H54 (cell line): ENCODE results near the gene RDX.
A peak's percentile ranks its signal among the peaks of the same experiment; 100 is the strongest.

Experiments used
- DNase-seq: peaks from one replicate; pipeline ENCODE4 v3.0.0; 2011; ENCODE audit warnings: low spot score, mixed read lengths; ENCODE audit not compliant: insufficient read length
- FAIRE-seq: peaks from 3 replicates; lab custom pipeline; 2011; peaks lifted over from hg19 to GRCh38; lab: Jason Lieb, UNC
- POLR2A ChIP-seq: IDR thresholded peaks from 2 replicates; pipeline ENCODE4 v1.6.1; 2011; ENCODE audit warnings: low read depth, mild to moderate bottlenecking, low read length

The RDX gene

DNA sequence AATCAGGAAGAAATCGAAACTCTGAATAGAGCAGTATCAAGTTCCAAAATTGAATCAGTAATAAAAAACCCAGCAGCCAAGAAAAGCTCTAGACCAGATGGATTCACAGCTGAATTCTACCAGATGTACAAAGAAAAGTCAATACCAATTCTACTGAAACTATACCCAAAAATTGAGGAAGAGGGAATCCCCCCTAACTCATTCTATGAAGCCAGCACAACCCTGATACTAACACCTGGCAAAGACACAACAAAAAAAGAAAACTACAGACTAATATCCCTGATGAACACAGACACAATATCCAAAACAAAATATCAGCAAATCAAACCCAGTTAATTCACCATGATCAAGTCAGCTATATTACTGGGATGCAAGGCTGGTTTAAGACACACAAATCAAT is 105.5 kb downstream of the RDX start:
- TF ChIP-seq POLR2A = no peak
- no peak for DNase-seq
- no peak for FAIRE-seq

- TF ChIP-seq POLR2A = no peak
- DNase-seq (no peak), FAIRE-seq (no peak)
Observed at GRCh38 chr11:110187731-110188130, 108.7 kb downstream of the RDX start.

GRCh38 chr11:110186867-110187266 is 109.5 kb downstream of the RDX start:
- no peak for DNase-seq
- no peak for TF ChIP-seq POLR2A
- no peak for FAIRE-seq

DNA sequence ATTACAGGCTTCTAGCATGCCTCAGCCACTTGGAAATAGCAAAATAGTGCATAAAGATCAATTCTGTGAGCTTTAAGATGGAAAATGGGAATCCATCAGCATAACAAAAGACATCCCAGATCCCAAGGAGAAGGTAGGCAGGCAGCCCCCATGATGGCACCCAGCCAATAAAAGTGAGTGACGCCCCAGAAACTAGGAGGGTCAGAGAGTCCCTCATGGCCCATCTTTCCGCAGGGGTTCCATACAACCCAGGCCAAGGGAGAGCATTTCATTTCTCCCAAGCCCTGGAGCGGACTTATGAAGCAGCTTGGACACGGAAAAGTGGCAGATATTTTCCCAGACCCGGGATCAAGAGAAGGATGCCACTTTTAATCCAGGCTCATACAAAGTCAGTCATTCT is 110.0 kb downstream of the RDX start:
- FAIRE-seq = no peak
- DNase-seq = no peak

GRCh38 chr11:110185599-110185998 is 110.8 kb downstream of the RDX start:
- no peak for TF ChIP-seq POLR2A
- DNase-seq (no peak), FAIRE-seq (no peak)

More for the DNA sequence above, 110.0 kb downstream of the RDX start:
- no peak for TF ChIP-seq POLR2A

DNA sequence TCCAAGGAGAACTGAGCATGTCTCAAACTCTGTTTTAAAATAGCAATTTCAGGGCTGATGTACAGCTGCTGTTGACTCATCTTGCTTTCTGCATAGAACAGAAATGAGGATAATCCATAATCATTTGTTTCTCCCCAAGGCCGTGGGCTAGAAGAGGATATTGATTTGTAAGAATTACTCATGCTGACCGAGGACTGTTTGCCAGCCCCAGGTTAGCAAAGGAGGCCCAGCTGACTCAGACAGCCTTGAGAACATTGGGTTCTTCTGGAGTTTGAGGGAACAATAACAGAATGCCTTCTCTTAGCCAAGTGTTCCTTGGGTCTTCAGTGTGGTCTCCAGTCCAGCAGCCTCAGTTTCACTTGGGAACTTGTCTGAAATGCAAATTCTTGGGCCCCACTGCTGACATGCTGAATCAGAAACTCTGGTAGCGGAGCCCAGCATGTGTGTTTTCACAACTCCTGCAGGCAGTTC is 111.3 kb downstream of the RDX start:
- no peak for TF ChIP-seq POLR2A
- DNase-seq (no peak), FAIRE-seq (no peak)

- TF ChIP-seq POLR2A = no peak
- FAIRE-seq (no peak), DNase-seq (no peak)
Observed at GRCh38 chr11:110184456-110184855, 112.0 kb downstream of the RDX start.

DNA sequence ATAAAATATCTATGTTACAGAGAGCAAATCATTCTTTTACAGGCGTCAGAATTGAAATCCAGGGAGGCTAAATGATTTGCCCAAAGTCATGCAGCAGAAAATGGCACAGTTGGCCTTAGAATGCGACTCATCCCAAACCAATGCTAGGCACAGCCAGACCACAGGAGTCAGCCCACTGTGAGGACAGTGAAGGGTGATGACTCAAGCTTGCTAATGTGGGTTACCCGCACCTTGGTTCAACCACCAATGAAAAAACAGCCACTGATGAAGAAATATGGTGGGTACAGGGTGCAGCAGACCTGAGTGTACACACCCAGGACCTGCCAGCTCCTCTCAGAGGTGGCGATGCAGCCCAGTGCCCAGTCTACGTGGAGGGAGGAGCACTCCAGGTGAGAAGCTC is 113.5 kb downstream of the RDX start:
- peak; percentile 27 for FAIRE-seq
- peak; percentile 30 for DNase-seq
- no peak for TF ChIP-seq POLR2A

- FAIRE-seq = no peak
- no peak for TF ChIP-seq POLR2A
Observed at GRCh38 chr11:110179064-110179463, 117.3 kb downstream of the RDX start.

DNA sequence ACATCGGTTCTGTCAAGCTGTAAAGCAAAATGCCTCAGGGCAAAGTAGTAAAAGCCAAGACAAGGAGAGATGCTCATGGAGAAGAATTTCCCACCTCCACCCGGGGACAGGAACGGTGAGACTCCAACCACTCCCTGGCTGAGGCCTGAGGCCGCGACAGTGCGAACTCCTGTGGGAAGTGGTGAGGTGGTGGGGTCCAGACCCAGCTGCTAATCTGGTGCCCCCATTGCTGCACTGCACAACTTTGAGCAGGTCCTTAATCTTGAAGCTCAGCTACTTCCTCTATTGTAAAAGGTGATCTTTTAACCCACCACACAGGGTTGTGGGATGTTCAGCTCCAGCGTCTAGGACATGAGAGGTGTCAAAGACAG is 119.3 kb downstream of the RDX start:
- DNase-seq = no peak
- FAIRE-seq = no peak
- no peak for TF ChIP-seq POLR2A

More at GRCh38 chr11:110179064-110179463, 117.3 kb downstream of the RDX start:
- no peak for DNase-seq

- FAIRE-seq = no peak
- DNase-seq = no peak
- no peak for TF ChIP-seq POLR2A
Observed at GRCh38 chr11:110176366-110177085, 119.9 kb downstream of the RDX start.

DNA sequence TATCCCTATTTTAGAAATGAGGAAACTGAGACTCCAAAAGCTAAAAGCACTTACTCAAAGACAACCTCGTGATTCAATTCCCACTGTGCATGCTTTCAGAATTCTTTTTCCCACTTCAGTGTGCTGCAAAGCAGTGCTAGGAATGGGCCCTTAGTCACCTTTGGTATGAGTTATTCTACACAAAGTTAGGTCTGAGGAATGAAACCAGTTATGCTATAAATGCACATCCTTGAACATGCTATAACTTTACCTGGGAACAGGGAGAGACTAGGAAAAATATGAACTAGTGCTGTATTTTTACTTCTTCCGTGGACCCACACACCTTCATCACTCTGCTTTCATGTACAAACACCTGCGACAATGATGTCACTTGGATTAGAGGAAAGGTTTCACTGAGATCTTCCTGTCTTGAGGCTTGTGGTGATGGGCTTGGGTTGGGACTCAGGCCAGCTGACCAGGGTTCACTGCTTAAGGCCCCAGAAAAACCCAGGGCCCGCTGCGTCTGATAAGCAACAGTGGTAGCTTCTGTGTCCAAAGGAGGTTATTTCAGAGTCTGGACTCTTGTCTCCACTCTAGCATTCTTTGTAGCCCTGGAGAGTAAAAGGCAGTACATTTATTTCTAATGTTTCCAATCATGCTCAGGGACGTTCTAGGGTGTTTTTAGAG is 121.6 kb downstream of the RDX start:
- peak; percentile 20 for FAIRE-seq

GRCh38 chr11:110173811-110174644 is 122.4 kb downstream of the RDX start:
- DNase-seq = no peak
- no peak for FAIRE-seq
- TF ChIP-seq POLR2A = no peak

More for the DNA sequence above, 121.6 kb downstream of the RDX start:
- no peak for DNase-seq
- TF ChIP-seq POLR2A = no peak

- FAIRE-seq (no peak), DNase-seq (no peak)
- TF ChIP-seq POLR2A = no peak
Observed at GRCh38 chr11:110172468-110173065, 123.8 kb downstream of the RDX start.

GRCh38 chr11:110169738-110170137 is 126.7 kb downstream of the RDX start:
- FAIRE-seq (no peak), DNase-seq (no peak)
- TF ChIP-seq POLR2A = no peak
